Fibroblast of skin of back (primary cell): ENCODE measurements around the gene USP22.
"Not testable (repeated sequence)": the region's sequence is repeated elsewhere in the genome, so short reads cannot be mapped to it uniquely, and the experiment has no call there.

Experiments used
- DNase-seq: peaks from one replicate; pipeline ENCODE4 v3.0.0-alpha.2; 2013

Gene USP22

DNA sequence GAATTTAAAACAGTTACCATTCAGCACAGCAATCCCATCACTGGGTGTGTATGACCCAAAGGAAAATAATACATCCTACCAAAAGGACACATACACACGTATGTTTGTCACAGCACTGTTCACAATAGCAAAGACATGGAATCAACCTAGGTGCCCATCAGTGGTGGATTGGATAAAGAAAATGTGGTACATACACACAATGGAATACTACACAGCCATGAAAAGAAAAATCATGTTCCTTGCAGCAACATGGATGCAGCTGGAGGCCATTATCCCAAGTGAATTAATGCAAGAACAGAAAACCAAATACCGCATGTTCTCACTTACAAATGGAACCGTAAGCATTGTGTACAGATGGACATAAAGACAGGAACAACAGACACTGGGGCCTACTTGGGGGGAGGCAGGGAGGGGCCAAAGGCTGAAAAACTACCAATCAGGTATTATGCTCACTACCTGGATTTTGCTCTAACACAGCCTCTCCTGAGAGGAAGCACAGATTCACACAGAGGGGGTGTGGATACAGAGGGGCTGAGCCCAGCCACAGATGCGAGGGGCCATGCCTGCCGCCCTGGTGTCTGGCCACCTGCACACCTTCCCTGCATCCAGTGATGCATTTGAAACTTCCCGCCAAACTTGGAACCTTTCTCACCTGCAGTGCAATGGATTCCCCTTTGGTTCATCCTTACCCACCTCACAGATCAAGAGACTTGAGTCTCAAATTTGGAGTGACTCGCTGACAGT is 55.9 kb downstream of the USP22 start:
- no peak for DNase-seq

DNA sequence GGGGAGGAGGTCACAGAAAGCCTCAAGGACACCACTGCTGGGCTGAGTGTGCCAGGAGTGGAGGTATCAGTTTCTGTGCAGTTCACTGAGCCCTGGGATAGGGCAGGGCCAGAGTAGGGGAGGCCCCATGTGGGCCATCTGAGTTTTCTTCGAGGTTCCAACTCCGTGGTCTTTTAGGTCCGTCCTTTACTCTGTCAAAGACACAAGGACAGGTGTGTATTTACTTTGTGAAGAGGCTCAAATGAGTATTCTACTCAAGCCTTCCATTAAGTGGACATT is 59.5 kb downstream of the USP22 start:
- no peak for DNase-seq

DNA sequence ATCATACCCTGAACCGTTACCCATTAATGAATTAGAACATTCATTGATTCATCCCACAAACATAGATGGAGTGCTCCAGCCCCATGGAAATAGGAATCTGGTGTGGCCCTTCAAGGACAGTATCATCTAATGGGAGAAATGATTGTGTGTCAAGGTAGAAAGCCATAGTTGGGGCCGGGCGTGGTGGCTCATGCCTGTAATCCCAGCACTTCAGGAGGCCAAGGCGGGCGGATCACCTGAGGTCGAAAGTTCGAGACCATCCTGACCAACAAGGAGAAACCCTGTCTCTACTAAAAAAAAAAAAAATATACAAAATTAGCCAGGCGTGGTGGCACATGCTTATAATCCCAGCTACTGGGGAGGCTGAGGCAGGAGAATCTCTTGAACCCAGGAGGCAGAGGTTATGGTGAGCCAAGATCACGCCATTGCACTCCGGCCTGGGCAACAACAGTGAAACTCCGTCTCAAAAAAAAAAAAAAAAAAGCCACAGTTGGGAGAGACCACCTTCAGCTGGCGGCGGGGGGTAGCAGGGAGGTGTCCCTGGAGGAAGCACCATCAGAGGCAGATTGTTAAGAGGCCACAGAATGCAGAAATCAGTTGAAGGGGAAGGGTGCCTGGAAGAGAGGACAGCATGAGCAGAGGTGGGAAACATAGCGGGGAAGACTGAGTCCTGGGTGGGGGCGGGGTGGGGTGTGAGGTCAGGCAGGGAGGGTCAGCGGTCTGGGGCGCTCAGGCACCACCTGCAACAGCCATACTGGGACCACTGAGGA is 60.0 kb downstream of the USP22 start:
- no peak for DNase-seq

DNA sequence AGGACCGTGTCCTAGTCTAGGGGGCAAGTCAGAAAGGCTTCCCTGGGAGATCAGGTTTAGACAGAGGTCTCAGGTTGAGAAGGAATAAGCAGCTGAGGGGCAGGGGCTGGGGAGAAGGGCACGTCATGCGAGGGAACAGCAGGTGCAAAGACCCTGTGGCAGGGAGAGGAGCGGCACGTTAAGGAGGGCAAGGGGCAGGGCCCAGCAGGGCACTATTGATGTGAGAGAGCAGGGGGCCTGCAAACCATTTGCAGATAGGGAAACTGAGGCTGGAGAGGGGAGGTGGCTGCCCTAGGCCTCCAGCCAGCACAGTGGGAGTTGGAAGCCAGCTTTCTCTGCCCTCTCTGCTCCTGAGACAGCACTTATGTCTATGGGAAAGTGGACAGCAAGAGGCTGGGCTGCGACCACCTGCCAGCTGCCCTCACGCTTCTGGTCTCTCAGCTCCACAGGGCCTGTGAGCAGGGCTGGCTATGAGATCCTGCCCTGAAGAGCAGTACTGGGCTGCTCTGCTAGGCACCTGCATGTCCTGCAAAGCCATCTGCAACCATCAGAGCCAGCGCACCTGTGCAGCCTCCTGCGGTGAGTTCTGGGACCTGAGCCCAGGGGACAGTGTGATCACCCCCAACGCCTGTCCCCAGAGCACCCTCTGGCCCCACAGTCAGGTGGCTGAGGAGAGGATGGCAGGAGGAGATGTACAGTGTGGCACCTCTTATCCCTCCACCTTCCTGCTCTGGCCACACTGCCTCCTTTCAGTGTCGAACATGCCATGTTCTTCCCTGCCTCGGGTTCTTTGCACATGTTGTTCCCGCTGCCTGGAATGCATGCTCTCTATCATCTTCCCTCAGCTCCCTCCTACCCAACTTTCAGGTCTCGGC is 61.5 kb downstream of the USP22 start:
- DNase-seq, result no peak

DNA sequence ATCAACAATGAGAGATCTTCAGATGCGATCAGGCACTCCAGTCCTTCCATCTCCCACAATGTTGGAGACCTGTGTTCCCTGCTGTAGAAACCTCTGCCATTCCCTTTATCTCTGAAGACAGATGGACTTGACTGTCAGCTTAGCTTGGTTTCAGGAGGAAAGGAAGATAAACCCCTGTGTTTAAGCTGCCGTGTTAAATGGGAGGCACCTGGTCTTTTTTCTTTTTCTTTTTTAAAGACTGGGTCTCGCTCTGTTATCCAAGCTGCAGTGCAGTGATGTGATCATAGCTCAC is 63.1 kb downstream of the USP22 start:
- DNase-seq, result no peak

DNA sequence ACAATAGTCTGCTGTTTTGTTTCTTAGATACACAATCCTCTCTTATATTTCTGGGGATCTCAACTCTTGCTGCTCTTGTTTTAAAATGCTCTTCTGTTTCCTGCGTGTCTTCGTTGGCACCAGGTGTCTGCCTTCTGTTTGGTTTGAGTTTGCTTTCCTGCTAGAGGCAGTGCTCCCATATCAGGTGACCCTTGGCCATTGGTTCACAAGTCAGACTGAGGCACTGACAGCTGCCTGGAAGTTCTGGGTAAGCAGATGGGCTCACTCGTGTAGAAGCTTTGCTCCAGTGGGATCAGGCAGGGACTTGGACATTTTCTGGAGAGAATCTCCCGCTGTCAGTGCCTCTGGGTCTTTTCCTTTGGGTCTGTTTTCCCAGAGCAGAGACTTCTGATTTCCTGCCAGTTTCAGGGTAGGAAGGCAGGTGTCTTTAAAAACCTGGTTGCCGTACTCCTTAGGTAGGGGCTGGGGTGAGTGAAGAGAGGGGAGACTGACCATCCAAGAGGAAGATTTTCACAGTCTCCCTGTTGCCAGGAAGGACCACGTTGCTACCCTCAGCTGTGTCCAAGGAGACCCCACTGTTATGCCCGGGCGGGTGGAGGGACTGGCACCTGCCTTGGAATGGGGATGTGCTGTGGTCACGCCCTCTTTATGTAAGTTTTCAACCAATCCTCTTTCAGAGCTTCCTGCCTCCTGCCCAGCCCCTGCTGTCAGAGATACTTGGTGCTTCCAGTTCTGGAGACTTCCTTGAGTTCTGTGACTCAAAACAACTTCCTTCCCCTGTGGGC is 63.6 kb downstream of the USP22 start:
- not testable (repeated sequence) for DNase-seq

DNA sequence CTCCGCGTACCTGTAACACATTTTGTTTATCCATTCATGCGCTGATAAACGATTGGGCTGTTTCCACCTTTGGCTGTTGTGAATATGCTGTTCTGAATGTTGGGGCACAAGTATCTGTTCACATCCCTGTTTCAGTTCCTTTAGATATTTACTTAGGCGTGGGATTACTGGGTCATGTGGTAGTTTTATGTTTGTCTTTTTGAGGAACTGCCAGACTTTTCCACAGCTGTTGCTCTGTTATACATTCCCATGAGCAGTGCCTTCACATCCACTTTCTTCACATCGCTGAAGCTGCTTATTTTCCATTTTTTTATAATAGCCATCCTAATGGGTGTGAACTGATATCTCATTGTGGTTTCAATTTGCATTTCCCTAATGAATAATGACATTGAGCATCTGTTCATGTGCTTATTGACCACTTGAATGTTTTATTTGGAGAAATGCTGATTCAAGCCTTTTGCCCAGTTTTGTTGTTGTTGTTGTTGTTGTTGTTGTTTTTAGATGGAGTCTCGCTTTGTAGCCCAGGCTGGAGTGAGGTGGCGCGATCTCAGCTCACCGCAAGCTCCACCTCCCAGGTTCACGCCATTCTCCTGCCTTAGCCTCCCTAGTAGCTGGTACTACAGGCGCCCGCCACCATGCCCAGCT is 65.1 kb downstream of the USP22 start:
- not testable (repeated sequence) for DNase-seq

DNA sequence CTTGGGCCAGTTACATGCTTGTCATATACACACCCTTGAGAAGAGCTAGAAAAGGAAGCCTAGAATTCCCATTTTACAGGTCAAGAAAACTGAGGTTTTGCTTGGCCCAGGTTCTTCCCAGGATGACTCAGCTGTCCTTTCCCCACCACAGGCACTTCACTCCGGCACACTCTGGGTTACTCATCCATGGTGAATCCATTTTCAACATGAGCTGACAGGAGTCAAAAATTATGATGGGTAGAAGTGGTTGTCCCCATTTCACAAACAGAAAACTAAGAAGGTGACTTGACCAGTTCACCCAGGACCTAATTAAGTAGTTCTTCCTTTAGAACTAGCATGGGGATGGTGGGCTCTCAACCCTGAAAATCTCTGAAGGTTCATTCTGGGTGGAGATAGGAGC is 67.2 kb downstream of the USP22 start:
- peak; percentile 57 for DNase-seq

DNA sequence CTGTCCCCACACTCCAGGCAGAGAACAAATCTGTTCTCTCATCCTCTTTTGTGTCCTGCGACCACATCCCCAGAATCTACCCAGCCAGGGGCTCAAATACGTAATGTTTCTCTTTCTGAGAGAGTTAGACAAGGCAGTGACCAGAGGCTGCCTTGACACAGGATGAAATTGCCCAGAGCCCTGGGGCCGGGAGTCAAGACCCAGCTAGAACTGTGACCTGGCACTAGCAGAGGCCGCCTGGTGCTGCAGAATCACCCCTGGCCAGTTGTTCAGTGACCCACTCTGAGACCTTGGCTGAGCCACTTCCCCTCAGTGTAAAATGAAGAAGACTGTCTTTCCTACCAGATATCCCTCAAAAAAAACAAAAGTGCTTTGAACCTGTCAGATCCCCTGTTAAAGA is 72.5 kb downstream of the USP22 start:
- DNase-seq, result no peak

DNA sequence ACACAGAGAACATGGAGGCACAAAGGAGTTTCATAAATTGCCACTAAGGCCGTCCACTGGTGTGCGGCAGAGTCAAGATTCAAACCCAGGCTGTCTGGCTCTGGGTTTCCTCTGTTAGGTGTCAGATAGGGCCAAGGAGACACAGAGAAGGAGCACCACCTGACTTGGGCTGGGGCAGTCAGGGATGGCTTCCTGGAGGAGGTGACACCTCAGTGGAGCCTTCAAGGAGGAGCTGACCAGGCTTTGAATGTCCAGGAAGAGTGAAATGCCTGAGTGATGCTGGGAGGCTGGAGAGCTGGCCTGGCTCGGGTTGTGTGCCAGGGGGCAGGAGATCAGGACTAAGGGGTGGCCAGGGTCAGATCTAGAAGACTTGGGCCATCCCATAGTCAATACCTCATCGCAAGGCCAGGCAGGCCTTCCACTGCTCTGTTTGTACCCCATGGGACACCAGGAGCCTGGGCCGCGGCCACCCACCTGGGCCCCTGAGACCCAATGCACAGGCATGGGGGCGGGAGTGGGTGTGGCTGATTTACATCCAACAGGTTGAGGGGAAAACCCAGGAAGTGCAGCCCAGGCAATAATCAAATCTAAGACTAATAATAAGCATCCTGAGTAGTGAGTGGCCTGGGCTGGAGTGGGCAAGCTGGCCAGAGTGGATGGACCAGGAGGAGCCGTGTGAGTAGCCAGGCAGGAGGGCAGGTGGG is 73.7 kb downstream of the USP22 start:
- DNase-seq, result no peak

DNA sequence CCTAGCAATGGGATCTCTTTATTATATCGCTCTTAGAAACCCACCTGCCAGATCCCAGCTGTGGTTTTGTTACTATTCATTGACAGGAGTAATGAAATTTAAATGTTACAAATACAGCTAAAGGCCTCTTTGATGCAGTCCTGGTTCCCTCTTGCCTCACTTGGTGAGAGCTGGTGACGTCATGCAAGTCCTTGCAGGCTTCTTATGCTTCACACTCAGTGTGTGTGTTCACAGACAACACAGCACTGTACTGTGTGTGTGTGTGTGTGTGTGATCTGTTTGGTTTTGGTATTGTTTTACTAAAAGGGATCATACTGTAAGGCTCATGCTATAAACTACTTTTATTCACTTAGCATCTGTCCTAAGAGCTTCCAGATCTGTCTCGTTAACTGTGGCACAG is 75.0 kb downstream of the USP22 start:
- DNase-seq, result peak; percentile 41

DNA sequence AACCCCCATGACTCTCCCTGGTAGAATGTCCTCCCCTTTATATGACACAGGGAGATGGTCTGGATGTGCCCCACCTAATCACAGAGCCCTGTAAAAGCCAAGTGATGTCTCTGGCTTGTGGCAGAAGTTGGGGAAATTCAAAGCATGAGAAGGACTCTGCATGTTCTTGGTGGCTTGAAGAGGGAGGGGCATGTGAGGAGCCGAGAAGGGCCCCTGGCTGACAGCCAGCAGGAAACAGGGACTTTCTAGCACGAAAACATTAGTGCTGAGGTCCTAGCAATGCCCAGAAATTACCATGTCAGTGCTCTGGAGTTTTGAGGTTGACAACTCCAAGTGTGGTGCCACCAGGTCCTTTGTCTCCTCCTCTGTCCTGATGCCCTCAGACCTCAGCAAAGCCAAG is 75.9 kb downstream of the USP22 start:
- DNase-seq, result peak; percentile 70

DNA sequence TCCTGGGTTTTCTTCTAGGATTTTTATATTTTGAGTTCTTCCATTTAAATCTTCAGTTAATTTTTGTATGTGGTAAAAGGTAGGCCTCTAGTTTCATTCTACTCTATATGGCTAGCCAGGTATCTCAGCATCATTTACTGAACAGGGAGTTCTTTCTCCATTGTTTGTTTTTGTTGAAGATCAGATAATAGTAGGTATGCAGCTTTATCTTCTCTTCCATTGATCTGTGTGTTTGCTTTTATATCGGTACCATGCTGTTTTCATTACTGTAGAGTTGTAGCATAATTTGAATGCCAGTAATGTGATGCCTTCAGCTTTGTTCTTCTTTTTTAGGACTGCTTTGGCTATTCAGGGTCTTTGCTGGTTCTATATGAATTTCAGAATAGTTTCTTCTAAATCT is 77.3 kb downstream of the USP22 start:
- DNase-seq, result no peak

DNA sequence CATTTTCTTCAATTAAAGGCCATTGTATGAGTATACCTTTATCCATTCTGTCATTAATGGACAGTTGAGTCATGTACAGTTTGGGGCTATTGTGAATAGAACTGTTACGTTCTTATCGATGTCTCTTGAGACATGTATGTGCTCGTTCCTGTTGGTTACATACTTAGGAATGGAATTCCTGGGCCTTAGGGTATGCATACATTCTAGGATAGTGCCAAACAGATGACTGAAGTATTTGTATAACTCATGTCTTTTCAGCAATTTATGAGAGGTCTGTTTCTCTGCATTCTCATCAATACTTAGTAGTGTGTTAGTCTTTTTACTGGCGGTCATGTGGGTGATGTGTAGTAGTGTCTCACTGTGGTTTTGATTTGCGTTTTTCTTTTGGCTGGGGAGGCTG is 81.2 kb downstream of the USP22 start:
- peak; percentile 98 for DNase-seq

DNA sequence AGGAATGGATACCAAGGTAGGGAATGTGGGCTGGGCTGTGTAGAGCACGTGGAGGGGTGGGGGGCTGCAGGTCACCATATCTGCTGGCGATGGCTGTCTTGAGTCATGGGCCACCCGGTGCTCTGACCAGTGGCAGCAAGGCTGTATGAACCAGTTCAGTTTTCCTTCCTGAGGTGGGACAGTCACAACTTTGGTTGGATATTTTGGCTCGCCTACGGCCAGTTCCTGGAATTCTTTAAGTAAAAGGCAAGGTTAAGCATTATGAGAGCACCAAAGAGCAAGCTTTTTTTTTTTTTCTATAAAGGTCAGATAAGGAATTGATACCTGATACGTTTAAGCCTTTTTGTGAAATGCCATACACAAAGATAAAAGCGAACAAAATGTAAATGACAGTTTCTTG is 81.9 kb downstream of the USP22 start:
- DNase-seq, result no peak

DNA sequence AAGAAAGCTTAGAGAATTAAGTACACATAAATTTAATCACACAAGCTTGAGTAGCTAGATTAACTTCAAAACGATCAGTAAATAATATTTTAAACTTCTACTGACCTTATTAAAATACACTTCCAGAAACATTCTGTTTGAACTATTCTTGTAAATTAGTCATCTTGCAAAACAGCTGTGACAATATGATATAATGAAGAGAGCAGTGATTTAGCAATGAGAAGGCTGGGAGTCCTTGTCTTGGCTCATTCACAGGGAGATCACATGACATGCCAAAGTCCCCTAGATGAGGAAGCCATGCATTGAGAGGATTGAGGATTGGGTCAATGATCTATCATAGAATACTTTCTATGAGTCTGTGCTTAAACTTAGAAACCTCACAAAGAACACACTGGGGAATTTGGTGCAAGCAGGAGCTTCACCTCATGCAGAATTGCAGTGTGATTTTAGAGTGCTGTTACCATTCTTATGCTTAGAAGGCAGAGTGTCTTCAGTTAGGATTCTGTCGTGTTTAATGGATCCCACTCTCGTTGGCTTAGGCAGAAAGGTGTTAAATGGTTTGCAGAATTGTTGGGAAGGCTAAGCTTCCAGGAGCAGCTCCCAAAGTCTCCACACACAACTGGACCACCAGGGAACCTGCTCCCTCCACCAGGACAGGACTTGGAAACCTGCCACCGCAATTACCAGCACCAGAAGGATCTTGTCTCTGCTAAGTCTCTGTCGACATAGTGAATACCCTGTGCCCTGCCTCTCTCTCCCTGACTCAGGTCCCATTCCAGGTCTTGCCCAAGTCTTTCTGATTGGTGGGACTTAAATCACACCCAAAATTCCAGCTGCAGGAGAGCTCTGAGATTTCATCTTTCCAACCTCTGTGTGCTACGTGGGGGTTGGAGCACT is 87.1 kb downstream of the USP22 start:
- DNase-seq, result peak; percentile 72

DNA sequence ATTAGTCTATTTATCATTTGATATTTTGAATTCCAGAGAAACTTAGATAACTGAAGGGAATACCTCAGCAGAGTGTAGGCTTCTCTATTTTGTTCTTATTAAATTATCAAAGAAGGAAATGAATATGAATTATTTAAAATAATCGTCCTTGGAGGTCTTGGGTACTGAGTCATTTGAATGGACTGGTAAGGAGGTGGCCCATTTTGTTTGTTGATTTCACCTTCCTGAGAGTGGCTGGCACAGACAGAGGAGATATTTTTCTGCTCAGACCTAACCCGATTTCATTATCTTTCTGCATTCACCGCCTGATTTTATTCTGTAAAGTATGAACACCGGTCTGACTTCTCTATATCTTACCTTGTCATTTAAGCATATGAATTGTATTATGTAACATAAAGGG is 88.0 kb downstream of the USP22 start:
- no peak for DNase-seq

DNA sequence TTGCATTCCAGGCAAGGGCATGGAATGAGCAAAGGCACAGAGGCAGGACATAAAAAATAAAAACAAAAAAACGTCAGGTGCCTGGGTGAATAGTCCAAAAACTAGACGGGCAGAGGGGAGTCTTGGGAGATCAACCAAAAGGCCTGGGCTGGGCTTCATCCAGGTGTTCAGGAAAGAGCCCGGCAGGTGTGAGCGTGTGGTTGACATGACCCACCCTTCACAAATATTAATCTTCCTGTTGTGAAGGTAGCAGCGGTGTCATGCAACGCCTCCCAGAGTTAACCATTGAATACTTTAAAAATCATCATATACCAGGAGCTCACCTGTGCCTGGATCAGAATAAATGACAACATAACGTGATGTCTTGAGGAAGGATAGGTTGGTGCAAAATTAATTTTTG is 90.6 kb downstream of the USP22 start:
- DNase-seq, result no peak
